Suppressor macrophage treated with lipopolysaccharide for 1 hour (primary cell): ENCODE results near the gene CSTPP1.
"Not testable (repeated sequence)": the region's sequence is repeated elsewhere in the genome, so short reads cannot be mapped to it uniquely, and the experiment has no call there.

ENCODE experiments used
- DNase-seq, 3 donors: peaks; one replicate each; pipeline ENCODE4 v3.0.0-alpha.2; 2020 to 2022

CSTPP1 gene

GRCh38 chr11:47055534-47055933, 119.0 kb downstream of the CSTPP1 start:
- DNase-seq: no peak

GRCh38 chr11:47056261-47056915, 119.8 kb downstream of the CSTPP1 start:
- peak; percentile 59 to 69 (median 66) for DNase-seq

- peak; percentile 53 to 65 (median 63) for DNase-seq
Observed at GRCh38 chr11:47057365-47057764, 120.8 kb downstream of the CSTPP1 start.

- DNase-seq: no peak
Observed at GRCh38 chr11:47060807-47061206, 124.2 kb downstream of the CSTPP1 start.

- DNase-seq: no peak
Observed at GRCh38 chr11:47061429-47062178, 125.0 kb downstream of the CSTPP1 start.

GRCh38 chr11:47062736-47063135, 126.2 kb downstream of the CSTPP1 start:
- no peak for DNase-seq

GRCh38 chr11:47067401-47067800, 130.8 kb downstream of the CSTPP1 start:
- DNase-seq: no peak

GRCh38 chr11:47070769-47071168, 134.2 kb downstream of the CSTPP1 start:
- no peak for DNase-seq

GRCh38 chr11:47071341-47071740, 134.8 kb downstream of the CSTPP1 start:
- no peak for DNase-seq

GRCh38 chr11:47071791-47072261, 135.3 kb downstream of the CSTPP1 start:
- peak in 2 of 3 donors; percentile 32 to 42 for DNase-seq

- DNase-seq: no peak
Observed at GRCh38 chr11:47078751-47079521, 142.4 kb downstream of the CSTPP1 start.

- DNase-seq: not testable (repeated sequence)
Observed at GRCh38 chr11:47080775-47081174, 144.2 kb downstream of the CSTPP1 start.

- DNase-seq: peak in 2 of 3 donors; percentile 46 to 58
Observed at GRCh38 chr11:47083913-47084312, 147.4 kb downstream of the CSTPP1 start.

- DNase-seq: peak; percentile 35 to 50 (median 47)
Observed at GRCh38 chr11:47087801-47088200, 151.2 kb downstream of the CSTPP1 start.

- no peak for DNase-seq
Observed at GRCh38 chr11:47093541-47093940, 157.0 kb downstream of the CSTPP1 start.

GRCh38 chr11:47096871-47097270, 160.3 kb downstream of the CSTPP1 start:
- not testable (repeated sequence) for DNase-seq

- DNase-seq: not testable (repeated sequence)
Observed at GRCh38 chr11:47098223-47098622, 161.7 kb downstream of the CSTPP1 start.

- no peak for DNase-seq
Observed at GRCh38 chr11:47099214-47099917, 162.8 kb downstream of the CSTPP1 start.

- DNase-seq: no peak
Observed at GRCh38 chr11:47099918-47100315, 163.4 kb downstream of the CSTPP1 start.

- DNase-seq: no peak
Observed at GRCh38 chr11:47101406-47101805, 164.8 kb downstream of the CSTPP1 start.

- DNase-seq: peak; percentile 22 to 31 (median 22)
Observed at GRCh38 chr11:47104261-47104950, 167.8 kb downstream of the CSTPP1 start.

- no peak for DNase-seq
Observed at GRCh38 chr11:47105541-47105940, 169.0 kb downstream of the CSTPP1 start.
